Tibial nerve (tissue), 4 donors: ENCODE measurements around the gene MOV10L1. TPM values are rescaled to one million over a fixed set of nuclear protein-coding genes. Genes with fewer than 3 reads are reported as not detected.

Experiments
- DNase-seq, 2 donors: peaks; one replicate each; pipeline ENCODE4 v3.0.0-alpha.2; 2019; ENCODE audit warnings: low spot score in 2 of 2
- H3K27ac ChIP-seq, 4 donors: fragments of 200-600 bp; sonication (generic) in 3 of 4; one replicate each; pipeline ENCODE4 v1.5.1; 2017 to 2019; ENCODE audit warnings: mild to moderate bottlenecking in 1 of 4
- H3K27me3 ChIP-seq, 2 donors: fragments of 200-600 bp; sonication (generic) in 1 of 2; one replicate each; pipeline versions ENCODE4 v1.5.1 to v1.6.0; 2017 to 2019
- H3K36me3 ChIP-seq, 3 donors: fragments of 200-600 bp; sonication (generic); one replicate each; pipeline ENCODE4 v1.5.1; 2018 to 2019
- H3K4me1 ChIP-seq, 4 donors: fragments of 200-600 bp; sonication (generic) in 3 of 4; one replicate each; pipeline ENCODE4 v1.5.1; 2017 to 2019
- H3K4me3 ChIP-seq, 4 donors: fragments of 200-600 bp; sonication (generic) in 3 of 4; one replicate each; pipeline ENCODE4 v1.5.1; 2017 to 2019; ENCODE audit warnings: mild to moderate bottlenecking in 1 of 4, moderate library complexity in 1 of 4
- H3K9me3 ChIP-seq, 4 donors: fragments of 200-600 bp; sonication (generic) in 3 of 4; one replicate each; pipeline ENCODE4 v1.5.1; 2017 to 2019
- EP300 ChIP-seq, 2 donors: sonication (generic); formaldehyde crosslinking; IDR thresholded peaks; one replicate each; pipeline ENCODE4 v1.6.1; 2017; ENCODE audit warnings: antibody characterized with exemption in 2 of 2, mild to moderate bottlenecking in 1 of 2
- POLR2A ChIP-seq, 2 donors: fragments of 450-650 bp; IDR thresholded peaks; one replicate each; pipeline ENCODE4 v1.6.1; 2017; ENCODE audit warnings: antibody characterized with exemption in 2 of 2, mild to moderate bottlenecking in 2 of 2, moderate library complexity in 2 of 2
- WGBS, 2 donors: methylation state at CpG; one replicate each; pipeline ENCODE4 v1.1.5; 2018; 5-methylcytosine and 5-hydroxymethylcytosine counted together
- total RNA-seq, 4 donors: library from RNA; depleted of rRNA; stranded (reverse); fragments of >200 nt; gene quantifications; one replicate each; pipeline ENCODE4 v1.1.0, GENCODE V29; 2016
- TF ChIP-seq, protein P1 (sequence below), 5 experiments: fragments of 200-600 bp in 3 of 5; fragments of 450-650 bp in 2 of 5; sonication (generic) in 3 of 5; IDR thresholded peaks; one replicate each; pipeline ENCODE4 v1.5.1; 2016 to 2019; ENCODE audit warnings: antibody characterized with exemption in 5 of 5, mild to moderate bottlenecking in 3 of 5, moderate library complexity in 2 of 5

Gene MOV10L1
- total RNA-seq, 4 donors from 2014 or later = 1.0 to 3.7 (median 2.6) TPM

DNA sequence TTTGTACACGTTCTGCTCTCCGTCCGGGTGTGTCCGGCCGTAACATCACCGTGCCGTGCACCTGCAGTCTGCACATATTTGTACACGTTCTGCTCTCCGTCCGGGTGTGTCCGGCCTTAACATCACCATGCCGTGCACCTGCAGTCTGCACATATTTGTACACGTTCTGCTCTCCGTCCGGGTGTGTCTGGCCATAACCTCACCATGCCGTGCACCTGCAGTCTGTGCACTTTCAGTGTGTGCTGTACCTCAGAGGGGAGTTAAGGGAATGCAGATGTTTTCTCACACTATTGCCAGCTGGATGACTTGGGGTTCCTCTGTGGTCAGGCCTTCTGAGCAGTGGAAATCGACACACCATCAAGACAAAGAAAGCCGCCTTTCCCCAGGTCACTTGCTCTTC is 35.9 kb upstream of the MOV10L1 start:
- DNase-seq = no peak
- 90 to 92% methylated on average over 18 of the region's 18 CpGs for WGBS, 2 donors
- no peak for TF ChIP-seq POLR2A (IDR thresholded peaks at IDR 0.05)
- no peak for TF ChIP-seq EP300 (IDR thresholded peaks at IDR 0.05)
- TF ChIP-seq, protein P1, sequence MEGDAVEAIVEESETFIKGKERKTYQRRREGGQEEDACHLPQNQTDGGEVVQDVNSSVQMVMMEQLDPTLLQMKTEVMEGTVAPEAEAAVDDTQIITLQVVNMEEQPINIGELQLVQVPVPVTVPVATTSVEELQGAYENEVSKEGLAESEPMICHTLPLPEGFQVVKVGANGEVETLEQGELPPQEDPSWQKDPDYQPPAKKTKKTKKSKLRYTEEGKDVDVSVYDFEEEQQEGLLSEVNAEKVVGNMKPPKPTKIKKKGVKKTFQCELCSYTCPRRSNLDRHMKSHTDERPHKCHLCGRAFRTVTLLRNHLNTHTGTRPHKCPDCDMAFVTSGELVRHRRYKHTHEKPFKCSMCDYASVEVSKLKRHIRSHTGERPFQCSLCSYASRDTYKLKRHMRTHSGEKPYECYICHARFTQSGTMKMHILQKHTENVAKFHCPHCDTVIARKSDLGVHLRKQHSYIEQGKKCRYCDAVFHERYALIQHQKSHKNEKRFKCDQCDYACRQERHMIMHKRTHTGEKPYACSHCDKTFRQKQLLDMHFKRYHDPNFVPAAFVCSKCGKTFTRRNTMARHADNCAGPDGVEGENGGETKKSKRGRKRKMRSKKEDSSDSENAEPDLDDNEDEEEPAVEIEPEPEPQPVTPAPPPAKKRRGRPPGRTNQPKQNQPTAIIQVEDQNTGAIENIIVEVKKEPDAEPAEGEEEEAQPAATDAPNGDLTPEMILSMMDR (IDR thresholded peaks at IDR 0.05) = no peak

DNA sequence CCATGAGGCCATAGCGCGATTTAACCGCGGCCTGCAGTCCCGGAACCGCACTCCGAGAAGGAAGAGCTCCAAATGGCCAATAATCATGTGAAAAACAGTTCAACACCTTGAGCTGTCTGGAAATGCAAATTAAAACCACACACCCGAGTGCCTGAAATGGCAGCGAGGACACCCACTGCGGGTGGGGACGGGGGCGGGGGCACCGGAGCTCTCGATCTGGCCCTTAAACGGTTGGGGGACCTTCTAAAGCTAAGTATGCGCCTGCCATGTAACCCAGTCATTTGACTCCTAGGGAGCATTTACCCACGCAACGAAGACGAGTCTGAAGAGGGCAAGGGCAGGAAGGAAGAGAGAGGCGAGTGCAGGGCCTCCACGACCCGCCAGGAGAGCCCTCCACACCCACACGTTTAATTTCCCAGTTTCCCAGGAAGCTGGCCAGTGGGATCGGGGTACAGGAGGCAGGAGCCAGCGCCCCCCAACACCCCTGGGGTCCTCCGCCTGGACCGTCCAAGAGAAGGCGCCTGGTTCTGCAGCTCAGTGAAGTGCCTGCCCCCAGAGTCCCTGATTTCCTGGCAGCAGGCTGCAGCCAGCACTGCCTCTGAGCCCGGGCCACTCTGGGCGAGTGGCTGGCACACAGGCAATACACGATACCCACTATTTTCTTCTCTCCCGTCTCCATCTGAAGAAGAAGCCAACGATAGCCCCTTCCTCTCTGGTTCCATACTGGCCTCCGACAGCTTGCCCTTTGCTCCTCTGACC is 33.4 kb upstream of the MOV10L1 start:
- 68% methylated on average over 29 to 34 of the region's 34 CpGs for WGBS, 2 donors
- no peaks in the 10 kb centered on the region for H3K36me3 ChIP-seq
- DNase-seq = no peak
- H3K27me3 ChIP-seq = peaks cover 4 to 45% of the 10 kb centered on the region in 2 donors
- peaks cover 0 to 18% (median 11%) of the 10 kb centered on the region in 4 donors for H3K4me1 ChIP-seq
- peaks cover 0 to 32% (median 0%) of the 10 kb centered on the region in 4 donors for H3K9me3 ChIP-seq
- no peak overlapping the region for H3K27ac ChIP-seq
- no peak overlapping the region for H3K4me3 ChIP-seq
- TF ChIP-seq, protein P1 (IDR thresholded peaks at IDR 0.05) = no peak
- TF ChIP-seq POLR2A (IDR thresholded peaks at IDR 0.05) (no peak), EP300 (IDR thresholded peaks at IDR 0.05) (no peak)

More for the DNA sequence above, 35.9 kb upstream of the MOV10L1 start:
- no peak overlapping the region for H3K27ac ChIP-seq
- H3K36me3 ChIP-seq = no peaks in the 10 kb centered on the region
- H3K9me3 ChIP-seq = peaks cover 0 to 35% (median 0%) of the 10 kb centered on the region in 4 donors
- H3K27me3 ChIP-seq = peaks cover 1 to 20% of the 10 kb centered on the region in 2 donors
- H3K4me1 ChIP-seq = peaks cover 0 to 7% (median 6%) of the 10 kb centered on the region in 4 donors
- H3K4me3 ChIP-seq = no peak overlapping the region

DNA sequence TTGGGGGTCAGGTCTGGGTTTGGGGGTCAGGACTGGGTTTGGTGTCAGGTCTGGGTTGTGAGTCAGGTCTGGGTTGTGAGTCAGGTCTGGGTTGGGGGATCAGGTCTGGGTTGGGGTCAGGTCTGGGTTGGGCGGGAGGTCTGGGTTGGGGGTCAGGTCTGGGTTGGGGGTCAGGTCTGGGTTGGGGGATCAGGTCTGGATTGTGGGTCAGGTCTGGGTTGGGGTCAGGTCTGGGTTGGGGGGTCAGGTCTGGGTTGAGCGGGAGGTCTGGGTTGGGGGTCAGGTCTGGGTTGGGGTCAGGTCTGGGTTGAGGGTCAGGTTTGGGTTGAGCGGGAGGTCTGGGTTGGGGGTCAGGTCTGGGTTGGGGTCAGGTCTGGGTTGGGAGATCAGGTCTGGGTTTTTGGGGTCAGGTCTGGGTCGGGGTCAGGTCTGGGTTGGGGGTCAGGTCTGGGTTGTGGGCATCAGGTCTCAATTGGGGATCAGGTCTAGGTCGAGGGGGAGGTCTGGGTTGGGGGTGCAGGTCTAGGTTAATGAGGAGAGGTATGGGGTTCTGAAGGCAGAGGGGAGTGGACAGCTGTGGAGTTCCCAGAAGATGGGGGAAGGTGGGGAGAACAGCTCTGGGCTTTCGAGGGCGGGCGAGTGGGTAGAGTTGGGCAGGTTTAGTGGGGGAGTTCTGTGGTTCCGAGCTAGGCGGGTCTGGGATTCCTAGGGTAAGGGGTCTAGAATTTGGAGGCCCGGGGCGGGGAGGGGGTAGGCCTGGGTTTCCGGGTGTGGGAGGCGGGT is 32.3 kb upstream of the MOV10L1 start:
- TF ChIP-seq EP300 (IDR thresholded peaks at IDR 0.05) (no peak), POLR2A (IDR thresholded peaks at IDR 0.05) (no peak)
- TF ChIP-seq, protein P1 (IDR thresholded peaks at IDR 0.05) = no peak
- Histone ChIP-seq H3K4me3 (no peak overlapping the region), H3K4me1 (peaks cover 0 to 18% (median 11%) of the 10 kb centered on the region in 4 donors), H3K27ac (no peak overlapping the region), H3K36me3 (no peaks in the 10 kb centered on the region), H3K27me3 (peaks cover 4 to 49% of the 10 kb centered on the region in 2 donors), H3K9me3 (peaks cover 0 to 21% (median 0%) of the 10 kb centered on the region in 4 donors)
- 83 to 84% methylated on average over 13 to 14 of the region's 14 CpGs for WGBS, 2 donors
- DNase-seq = no peak

DNA sequence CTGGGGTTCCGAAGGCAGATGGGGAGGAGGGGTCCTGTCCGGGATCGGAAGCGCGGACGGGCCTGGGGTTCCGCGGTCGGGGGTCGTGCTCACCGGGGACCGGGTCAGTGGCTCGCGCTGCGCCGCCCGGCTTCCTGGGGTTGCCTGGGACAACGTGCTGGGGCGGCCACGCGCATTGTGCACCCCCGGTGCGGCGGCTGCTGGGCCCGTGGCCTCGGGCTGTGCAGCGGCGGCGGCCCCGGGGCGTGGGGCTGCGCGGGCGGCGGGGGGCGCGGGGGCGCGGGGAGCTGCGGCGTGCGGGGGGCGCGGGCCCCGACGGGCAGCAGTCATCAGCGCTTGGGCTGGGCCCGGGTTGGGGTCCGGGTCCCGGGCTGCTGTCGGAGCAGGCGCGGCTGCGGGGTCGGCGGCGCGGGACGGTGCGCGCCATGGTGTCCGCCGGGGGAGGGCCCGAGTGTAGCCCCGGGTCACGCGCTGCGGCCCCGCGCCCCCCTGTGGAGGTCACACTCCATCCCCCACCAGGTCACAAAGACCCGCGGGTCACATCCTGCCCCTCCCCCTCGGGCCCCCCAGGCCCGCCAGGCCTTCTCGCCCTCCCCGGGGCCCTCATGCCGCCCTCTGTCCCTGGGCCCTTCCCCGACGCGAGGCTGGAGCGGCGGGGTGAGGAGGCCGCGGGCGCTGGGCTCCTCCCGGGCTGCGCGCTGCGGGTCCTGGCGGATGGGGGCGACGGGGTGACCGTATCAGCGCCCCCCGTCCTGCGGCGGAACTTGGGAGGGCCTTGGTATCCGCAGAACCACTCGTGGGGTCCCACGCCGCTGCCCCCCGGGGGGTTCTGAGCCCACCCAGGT is 31.5 kb upstream of the MOV10L1 start, which contains the start of gene TTLL8:
Gene TTLL8, minus strand, starts transcription at position 238 of the 845 bp plus-strand sequence.
- DNase-seq = no peak
- Histone ChIP-seq H3K4me1 (peaks cover 0 to 18% (median 11%) of the 10 kb centered on the region in 4 donors), H3K27ac (no peak within 1 kb of the TSS), H3K9me3 (peaks cover 0 to 13% (median 0%) of the 10 kb centered on the region in 4 donors), H3K36me3 (no peaks in the 10 kb centered on the region), H3K4me3 (peak within 1 kb of the TSS in 1 of 4 donors; percentile 27), H3K27me3 (peaks cover 4 to 49% of the 10 kb centered on the region in 2 donors)
- TF ChIP-seq EP300 (IDR thresholded peaks at IDR 0.05) (no peak), POLR2A (IDR thresholded peaks at IDR 0.05) (no peak)
- TF ChIP-seq, protein P1 (IDR thresholded peaks at IDR 0.05) = no peak
- WGBS, 2 donors = 9 to 17% methylated on average over 21 to 48 of the region's 102 CpGs
